Measurements from ENCODE around the gene FAM184A.

DNA sequence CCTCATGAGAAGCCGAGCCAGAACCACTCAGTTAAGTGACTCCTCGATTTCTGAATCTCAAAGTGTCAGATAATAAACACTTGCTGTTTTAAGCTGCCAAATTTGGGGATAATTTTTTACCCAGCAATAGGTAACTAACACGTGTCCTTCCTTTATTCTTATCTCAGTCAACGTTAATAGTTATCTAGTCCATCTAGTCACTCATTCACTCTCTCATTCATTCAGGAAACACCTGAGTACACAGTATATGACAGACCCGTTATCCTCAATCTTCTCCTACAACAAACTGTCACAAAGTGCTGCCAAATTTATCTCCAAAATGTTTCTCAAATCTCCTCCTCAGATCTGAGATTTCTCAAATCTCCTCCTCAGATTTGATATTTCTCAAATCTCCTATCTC lies 13.1 kb downstream of the FAM184A start:
- TF ChIP-seq, protein P1, sequence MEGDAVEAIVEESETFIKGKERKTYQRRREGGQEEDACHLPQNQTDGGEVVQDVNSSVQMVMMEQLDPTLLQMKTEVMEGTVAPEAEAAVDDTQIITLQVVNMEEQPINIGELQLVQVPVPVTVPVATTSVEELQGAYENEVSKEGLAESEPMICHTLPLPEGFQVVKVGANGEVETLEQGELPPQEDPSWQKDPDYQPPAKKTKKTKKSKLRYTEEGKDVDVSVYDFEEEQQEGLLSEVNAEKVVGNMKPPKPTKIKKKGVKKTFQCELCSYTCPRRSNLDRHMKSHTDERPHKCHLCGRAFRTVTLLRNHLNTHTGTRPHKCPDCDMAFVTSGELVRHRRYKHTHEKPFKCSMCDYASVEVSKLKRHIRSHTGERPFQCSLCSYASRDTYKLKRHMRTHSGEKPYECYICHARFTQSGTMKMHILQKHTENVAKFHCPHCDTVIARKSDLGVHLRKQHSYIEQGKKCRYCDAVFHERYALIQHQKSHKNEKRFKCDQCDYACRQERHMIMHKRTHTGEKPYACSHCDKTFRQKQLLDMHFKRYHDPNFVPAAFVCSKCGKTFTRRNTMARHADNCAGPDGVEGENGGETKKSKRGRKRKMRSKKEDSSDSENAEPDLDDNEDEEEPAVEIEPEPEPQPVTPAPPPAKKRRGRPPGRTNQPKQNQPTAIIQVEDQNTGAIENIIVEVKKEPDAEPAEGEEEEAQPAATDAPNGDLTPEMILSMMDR (IDR thresholded peaks at IDR 0.05; ENCODE audit: extremely low read depth in 1 of 2, insufficient read depth in 1 of 2, low read depth in 1 of 2, low read length in 2 of 2) = no peak
- TF ChIP-seq JUN (IDR thresholded peaks at IDR 0.05; ENCODE audit: borderline replicate concordance, insufficient read depth, insufficient read length, low read depth) = no peak
- no peak for TF ChIP-seq GATA2 (IDR thresholded peaks at IDR 0.05; ENCODE audit: insufficient read depth, insufficient read length, low read depth, low read length)
- TF ChIP-seq POLR2A (IDR thresholded peaks at IDR 0.05; ENCODE audit: low read depth, low read length) = no peak
- TF ChIP-seq FOS (IDR thresholded peaks at IDR 0.05; ENCODE audit: borderline replicate concordance, insufficient read depth, low read length) = no peak
- TF ChIP-seq POLR2AphosphoS5 (IDR thresholded peaks at IDR 0.05; ENCODE audit: insufficient read depth, low read depth, low read length) = no peak

All from endothelial cell of umbilical vein (primary cell).